PFSK-1 (cell line): ENCODE measurements around the gene RAE1.

Experiments used
- FOXP2 ChIP-seq: optimal IDR thresholded peaks from 2 replicates; pipeline ENCODE3; 2011; ENCODE audit warnings: borderline replicate concordance, control low read depth, inconsistent platforms; ENCODE audit not compliant: insufficient read depth; ENCODE audit errors: extremely low read length, extremely low read depth
- POLR2AphosphoS5 ChIP-seq: IDR thresholded peaks from 2 replicates; pipeline ENCODE4 v1.6.1; 2012; ENCODE audit warnings: low read depth, mild to moderate bottlenecking, control low read depth, low read length, moderate library complexity
- REST ChIP-seq, 2 experiments: IDR thresholded peaks; 2 replicates each; pipeline versions ENCODE4 v1.6.1 to v1.8.0; 2011 to 2012; ENCODE audit warnings: low read depth in 2 of 2, low read length in 2 of 2, control low read depth in 1 of 2, inconsistent platforms in 1 of 2, mild to moderate bottlenecking in 1 of 2, moderate library complexity in 1 of 2; ENCODE audit not compliant: insufficient read depth in 1 of 2
- SIN3A ChIP-seq: IDR thresholded peaks from 2 replicates; pipeline ENCODE4 v1.6.1; 2012; ENCODE audit warnings: mild to moderate bottlenecking, low read length, moderate library complexity, borderline replicate concordance; ENCODE audit not compliant: insufficient read depth
- TAF1 ChIP-seq: IDR thresholded peaks from 2 replicates; pipeline ENCODE4 v1.6.1; 2012; ENCODE audit warnings: low read length, control low read depth, borderline replicate concordance; ENCODE audit not compliant: insufficient read depth

The RAE1 gene

GRCh38 chr20:57402206-57403125 is 51.4 kb downstream of the RAE1 start:
- no peak for TF ChIP-seq POLR2AphosphoS5
- no peak for TF ChIP-seq TAF1
- no peak for TF ChIP-seq REST (IDR thresholded peaks at IDR 0.05; ENCODE audit: insufficient read depth in 1 of 2, low read depth in 2 of 2, low read length in 2 of 2)

- TF ChIP-seq REST (IDR thresholded peaks at IDR 0.05; ENCODE audit: insufficient read depth in 1 of 2, low read depth in 2 of 2, low read length in 2 of 2) (no peak), FOXP2 (no peak), POLR2AphosphoS5 (no peak), SIN3A (no peak), TAF1 (no peak)
These were observed 52.2 kb downstream of the RAE1 start for GRCh38 chr20:57403216-57403615.

- TF ChIP-seq TAF1, result no peak
- TF ChIP-seq SIN3A, result no peak
- no peak for TF ChIP-seq FOXP2
- TF ChIP-seq POLR2AphosphoS5, result no peak
- no peak for TF ChIP-seq REST (IDR thresholded peaks at IDR 0.05; ENCODE audit: insufficient read depth in 1 of 2, low read depth in 2 of 2, low read length in 2 of 2)
These were observed 53.0 kb downstream of the RAE1 start for GRCh38 chr20:57404006-57404405.

- TF ChIP-seq SIN3A, result no peak
- TF ChIP-seq REST (IDR thresholded peaks at IDR 0.05; ENCODE audit: insufficient read depth in 1 of 2, low read depth in 2 of 2, low read length in 2 of 2), result no peak
- no peak for TF ChIP-seq TAF1
These were observed 53.5 kb downstream of the RAE1 start for GRCh38 chr20:57404419-57405072.
